GM19452 (cell line): ENCODE results near the gene ALDH18A1.
A peak's percentile ranks its signal among the peaks of the same experiment; 100 is the strongest.

Experiments used
- ATAC-seq: cut with Tn5 transposase; IDR thresholded peaks from one replicate; pipeline ENCODE4 v1.9.1; 2021; ENCODE audit not compliant: unreplicated experiment

ALDH18A1 gene

GRCh38 chr10:95588025-95588424 lies 68.5 kb downstream of the ALDH18A1 start:
- ATAC-seq: no peak

GRCh38 chr10:95579835-95580535 lies 76.5 kb downstream of the ALDH18A1 start:
- no peak for ATAC-seq

- ATAC-seq: no peak
Measured at GRCh38 chr10:95579292-95579691, 77.2 kb downstream of the ALDH18A1 start.

GRCh38 chr10:95578619-95579018 lies 77.9 kb downstream of the ALDH18A1 start:
- no peak for ATAC-seq

GRCh38 chr10:95574649-95575365 lies 81.7 kb downstream of the ALDH18A1 start:
- no peak for ATAC-seq

- ATAC-seq: no peak
Measured at GRCh38 chr10:95573964-95574604, 82.4 kb downstream of the ALDH18A1 start.

GRCh38 chr10:95573527-95573926 lies 83.0 kb downstream of the ALDH18A1 start:
- no peak for ATAC-seq

GRCh38 chr10:95572131-95572820 lies 84.2 kb downstream of the ALDH18A1 start:
- no peak for ATAC-seq

GRCh38 chr10:95571390-95571789 lies 85.1 kb downstream of the ALDH18A1 start:
- no peak for ATAC-seq

- no peak for ATAC-seq
Measured at GRCh38 chr10:95569368-95569767, 87.1 kb downstream of the ALDH18A1 start.

- no peak for ATAC-seq
Measured at GRCh38 chr10:95567903-95568630, 88.4 kb downstream of the ALDH18A1 start.

- ATAC-seq: no peak
Measured at GRCh38 chr10:95566136-95566535, 90.4 kb downstream of the ALDH18A1 start.

- no peak for ATAC-seq
Measured at GRCh38 chr10:95565336-95565735, 91.2 kb downstream of the ALDH18A1 start.

GRCh38 chr10:95564291-95564690 lies 92.2 kb downstream of the ALDH18A1 start:
- no peak for ATAC-seq

- no peak for ATAC-seq
Measured at GRCh38 chr10:95562341-95562965, 94.1 kb downstream of the ALDH18A1 start.

GRCh38 chr10:95561864-95562177 lies 94.7 kb downstream of the ALDH18A1 start:
- ATAC-seq: no peak

- peak; percentile 100 for ATAC-seq
Measured at GRCh38 chr10:95561177-95561863, 95.2 kb downstream of the ALDH18A1 start, which contains the start of gene SORBS1. SORBS1 (minus strand) TSS chr10:95561371; CDS start chr10:95441135, 120,236 bp downstream.

- no peak for ATAC-seq
Measured at GRCh38 chr10:95560278-95561176, 96.0 kb downstream of the ALDH18A1 start.

- no peak for ATAC-seq
Measured at GRCh38 chr10:95559896-95560277, 96.6 kb downstream of the ALDH18A1 start.
